Measurements from ENCODE around the gene UBALD2.
"Not testable (repeated sequence)": the region's sequence is repeated elsewhere in the genome, so short reads cannot be mapped to it uniquely, and the experiment has no call there.

UBALD2 gene

GRCh38 chr17:76264755-76265623 lies at the start of gene UBALD2:
TSS of gene UBALD2 (plus strand) at chr17:76265348. CDS start at chr17:76265506, 158 bp downstream.
- DNase-seq (ENCODE audit: low read depth): peak; percentile 98

GRCh38 chr17:76217081-76217480 lies 48.1 kb upstream of the UBALD2 start:
- no peak for DNase-seq (ENCODE audit: low read depth)

GRCh38 chr17:76219670-76220383 lies 45.3 kb upstream of the UBALD2 start:
- DNase-seq (ENCODE audit: low read depth): no peak

GRCh38 chr17:76223802-76224201 lies 41.3 kb upstream of the UBALD2 start:
- DNase-seq (ENCODE audit: low read depth): no peak

- not testable (repeated sequence) for DNase-seq (ENCODE audit: low read depth)
These were observed 39.6 kb upstream of the UBALD2 start for GRCh38 chr17:76225373-76226086.

GRCh38 chr17:76226749-76227148 lies 38.4 kb upstream of the UBALD2 start:
- not testable (repeated sequence) for DNase-seq (ENCODE audit: low read depth)

GRCh38 chr17:76232342-76232741 lies 32.8 kb upstream of the UBALD2 start:
- no peak for DNase-seq (ENCODE audit: low read depth)

- no peak for DNase-seq (ENCODE audit: low read depth)
These were observed 31.4 kb upstream of the UBALD2 start for GRCh38 chr17:76233588-76234353.

GRCh38 chr17:76234354-76234679 lies 30.8 kb upstream of the UBALD2 start:
- DNase-seq (ENCODE audit: low read depth): no peak

GRCh38 chr17:76235883-76236282 lies 29.3 kb upstream of the UBALD2 start:
- DNase-seq (ENCODE audit: low read depth): no peak

GRCh38 chr17:76236603-76237002 lies 28.5 kb upstream of the UBALD2 start:
- no peak for DNase-seq (ENCODE audit: low read depth)

GRCh38 chr17:76237859-76238313 lies 27.3 kb upstream of the UBALD2 start:
- DNase-seq (ENCODE audit: low read depth): no peak

GRCh38 chr17:76238847-76239537 lies 26.2 kb upstream of the UBALD2 start:
- DNase-seq (ENCODE audit: low read depth): no peak

GRCh38 chr17:76239538-76240274 lies 25.4 kb upstream of the UBALD2 start:
- no peak for DNase-seq (ENCODE audit: low read depth)

GRCh38 chr17:76240461-76241203 lies 24.5 kb upstream of the UBALD2 start, which contains the start of gene RNF157:
TSS of gene RNF157 (minus strand) at chr17:76240493. CDS start at chr17:76240240, 253 bp downstream.
- peak; percentile 50 for DNase-seq (ENCODE audit: low read depth)

- DNase-seq (ENCODE audit: low read depth): no peak
These were observed 24.0 kb upstream of the UBALD2 start for GRCh38 chr17:76241204-76241538.

GRCh38 chr17:76241691-76242255 lies 23.4 kb upstream of the UBALD2 start:
- no peak for DNase-seq (ENCODE audit: low read depth)

- no peak for DNase-seq (ENCODE audit: low read depth)
These were observed 21.1 kb upstream of the UBALD2 start for GRCh38 chr17:76243826-76244679.

All from activated T-cell treated with anti-CD3 and anti-CD28 coated beads for 24 hours (primary cell).